Endothelial cell of umbilical vein (primary cell): ENCODE measurements around the gene GRID2. TPM values are rescaled to one million over a fixed set of nuclear protein-coding genes. Genes with fewer than 3 reads are reported as not detected.

ENCODE experiments used
- BruUV-seq: library from RNA; stranded (reverse); fragments of 400-500 nt; replicated peaks from 2 replicates; lab custom pipeline; 2021; lab: Mats Ljungman, UMichigan
- CTCF ChIA-PET: fragments of 300-600, 350-600 bp; sonication (Branson Sonifier 250); formaldehyde crosslinking; loops from one replicate; lab custom pipeline; 2021; ENCODE audit warnings: antibody characterized with exemption, inconsistent platforms; lab: Charles Lee
- POLR2A ChIA-PET: fragments of 300-600, 350-600 bp; sonication (Branson Sonifier 250); formaldehyde crosslinking; loops from one replicate; lab custom pipeline; 2021; ENCODE audit warnings: antibody characterized with exemption, inconsistent platforms; lab: Charles Lee
- DNase-seq: peaks from one replicate; pipeline ENCODE4 v3.0.0-alpha.2; 2011; ENCODE audit warnings: low read depth, low spot score
- FAIRE-seq: peaks from 2 replicates; lab custom pipeline; 2011; peaks lifted over from hg19 to GRCh38; lab: Jason Lieb, UNC
- H2AFZ ChIP-seq: 2 replicates; pipeline ENCODE4 v1.6.0; 2012; ENCODE audit warnings: low read depth, low read length, control low read depth, inconsistent platforms
- H3K27ac ChIP-seq: 2 replicates; pipeline ENCODE4 v1.5.1; 2011; ENCODE audit warnings: low read depth, mild to moderate bottlenecking, control low read depth, low read length, moderate library complexity; ENCODE audit not compliant: insufficient read depth
- H3K27me3 ChIP-seq, 2 experiments: 2 replicates each; pipeline versions ENCODE4 v1.6.0 to v1.6.1; 2011; ENCODE audit warnings: low read length in 2 of 2, mixed read lengths in 1 of 2; ENCODE audit not compliant: control insufficient read depth in 2 of 2, insufficient read depth in 2 of 2
- H3K36me3 ChIP-seq, 2 experiments: 2 replicates in 1 of 2; 3 replicates in 1 of 2; pipeline ENCODE4 v1.5.1; 2011; ENCODE audit warnings: low read length in 2 of 2, mild to moderate bottlenecking in 1 of 2, moderate library complexity in 1 of 2; ENCODE audit not compliant: control insufficient read depth in 2 of 2, insufficient read depth in 2 of 2; ENCODE audit errors: extremely low read depth in 1 of 2
- H3K4me1 ChIP-seq: 3 replicates; pipeline ENCODE4 v1.5.1; 2011; ENCODE audit warnings: mild to moderate bottlenecking, low read length; ENCODE audit not compliant: control insufficient read depth, insufficient read depth; ENCODE audit errors: extremely low read depth
- H3K4me2 ChIP-seq: 2 replicates; pipeline ENCODE4 v1.6.1; 2011; ENCODE audit warnings: low read length, control low read depth, mixed read lengths; ENCODE audit not compliant: insufficient read depth
- H3K4me3 ChIP-seq, 3 experiments: fragments of 200-600 bp in 1 of 3; sonication (generic), shearing (Covaris generic) in 1 of 3; replicated peaks in 1 of 3; 2 replicates each; pipeline ENCODE4 v1.5.1; 2011 to 2016; ENCODE audit warnings: control low read depth in 3 of 3, low read length in 3 of 3, mild to moderate bottlenecking in 2 of 3, inconsistent platforms in 1 of 3, low read depth in 1 of 3, moderate library complexity in 1 of 3; ENCODE audit not compliant: insufficient read depth in 1 of 3
- H3K79me2 ChIP-seq: 2 replicates; pipeline ENCODE4 v1.6.0; 2012; ENCODE audit warnings: low read length, inconsistent platforms; ENCODE audit not compliant: control insufficient read depth, insufficient read depth
- H3K9ac ChIP-seq: replicated peaks from 2 replicates; pipeline ENCODE3; 2011; ENCODE audit warnings: low read length, control low read depth; ENCODE audit not compliant: insufficient read depth; ENCODE audit errors: extremely low read depth
- H3K9me1 ChIP-seq: replicated peaks from 3 replicates; pipeline ENCODE4 v1.6.0; 2011; ENCODE audit warnings: mild to moderate bottlenecking, low read length; ENCODE audit not compliant: control insufficient read depth, insufficient read depth; ENCODE audit errors: extremely low read depth
- H3K9me3 ChIP-seq: replicated peaks from 2 replicates; pipeline ENCODE4 v1.5.1; 2012; ENCODE audit warnings: low read length, inconsistent platforms; ENCODE audit not compliant: control insufficient read depth, insufficient read depth
- H4K20me1 ChIP-seq: replicated peaks from 2 replicates; pipeline ENCODE3; 2011; ENCODE audit warnings: mild to moderate bottlenecking, low read length; ENCODE audit not compliant: control insufficient read depth, insufficient read depth; ENCODE audit errors: extremely low read depth
- CTCF ChIP-seq, 2 donors: IDR thresholded peaks; 1 replicate in 1 of 2; 2 replicates in 1 of 2; pipeline ENCODE4 v1.5.1; 2011; ENCODE audit warnings: low read length in 2 of 2, mild to moderate bottlenecking in 2 of 2, moderate library complexity in 2 of 2, control low read depth in 1 of 2, inconsistent platforms in 1 of 2, low read depth in 1 of 2; ENCODE audit not compliant: insufficient read depth in 1 of 2; ENCODE audit errors: extremely low read depth in 1 of 2
- EZH2 ChIP-seq: IDR thresholded peaks from 2 replicates; pipeline ENCODE4 v1.6.1; 2012; ENCODE audit warnings: borderline replicate concordance, low read depth, mild to moderate bottlenecking, moderate library complexity, low read length, inconsistent platforms; ENCODE audit not compliant: severe bottlenecking
- FOS ChIP-seq: IDR thresholded peaks from 2 replicates; pipeline ENCODE4 v1.6.1; 2011; ENCODE audit warnings: mild to moderate bottlenecking, low read length, moderate library complexity, borderline replicate concordance; ENCODE audit not compliant: insufficient read depth
- GATA2 ChIP-seq: IDR thresholded peaks from 2 replicates; pipeline ENCODE4 v1.7.0; 2011; ENCODE audit warnings: low read depth, mild to moderate bottlenecking, moderate library complexity, mixed read lengths, low read length; ENCODE audit not compliant: insufficient read length, insufficient read depth
- MAX ChIP-seq: IDR thresholded peaks from 2 replicates; pipeline ENCODE4 v1.6.1; 2011; ENCODE audit not compliant: insufficient read depth, insufficient read length
- POLR2A ChIP-seq: IDR thresholded peaks from 2 replicates; pipeline ENCODE4 v1.6.1; 2012; ENCODE audit warnings: low read depth, mild to moderate bottlenecking, control low read depth, low read length
- POLR2AphosphoS5 ChIP-seq: IDR thresholded peaks from 2 replicates; pipeline ENCODE4 v1.6.1; 2012; ENCODE audit warnings: low read depth, mild to moderate bottlenecking, control low read depth, low read length, moderate library complexity; ENCODE audit not compliant: insufficient read depth
- dilution Hi-C: fragments of 300-500 bp; cut with MboI; formaldehyde crosslinking; loops from one replicate; pipeline ENCODE4 v1.15.0; 2019; ENCODE audit warnings: low sequenced_read_pairs; ENCODE audit not compliant: extremely low pct_ligation_motif_present
- intact Hi-C: fragments of 100-400 bp; cut with micrococcal nuclease; formaldehyde crosslinking; loops from one replicate; pipeline ENCODE4 v1.10.0; 2022
- polyA plus RNA-seq, 4 experiments: library from polyadenylated mRNA; depleted of rRNA in 3 of 4; stranded (reverse) in 3 of 4; unstranded in 1 of 4; fragments of >200 nt; gene quantifications; 2 replicates each; pipeline versions ENCODE4 v1.2.1 to v1.2.3, GENCODE V29; 2011 to 2012; ENCODE audit warnings: missing spikeins in 1 of 4
- total RNA-seq: library from RNA; stranded (reverse); gene quantifications from 2 replicates; pipeline ENCODE4 v1.2.3, GENCODE V29; 2021

The GRID2 gene
- total and polyA plus RNA-seq, 2 donors (not counting 3 experiments of a cell fraction or from before 2014, with no cell fraction given) = not detected

GRCh38 chr4:93437991-93438390 is 1134.2 kb downstream of the GRID2 start:
- no peak overlapping the region for H2AFZ ChIP-seq
- CTCF ChIA-PET = no interaction called here
- TF ChIP-seq POLR2A (no peak), CTCF (IDR thresholded peaks at IDR 0.05; ENCODE audit: extremely low read depth in 1 of 2, insufficient read depth in 1 of 2, low read depth in 1 of 2, low read length in 2 of 2) (no peak), POLR2AphosphoS5 (no peak), MAX (no peak), FOS (no peak), GATA2 (no peak), EZH2 (no peak)
- intact Hi-C loops (no loop called here), dilution Hi-C loops (no loop called here)
- no peaks in the 10 kb centered on the region for H3K79me2 ChIP-seq
- no peaks in the 10 kb centered on the region for H3K36me3 ChIP-seq
- H3K4me1 ChIP-seq = no peaks in the 10 kb centered on the region
- no peak overlapping the region for H3K9ac ChIP-seq
- H3K9me3 ChIP-seq = no peaks in the 10 kb centered on the region
- H3K27ac ChIP-seq = no peak overlapping the region
- FAIRE-seq (no peak), DNase-seq (no peak)
- H3K4me3 ChIP-seq = no peak overlapping the region
- H3K27me3 ChIP-seq = no peaks in the 10 kb centered on the region
- H4K20me1 ChIP-seq = no peaks in the 10 kb centered on the region
- H3K9me1 ChIP-seq = no peaks in the 10 kb centered on the region
- H3K4me2 ChIP-seq = no peak overlapping the region
- BruUV-seq = no TSS peak
- POLR2A ChIA-PET = no interaction called here
